ENCODE results near the gene PXT1.
"Not testable (repeated sequence)": the region's sequence is repeated elsewhere in the genome, so short reads cannot be mapped to it uniquely, and the experiment has no call there.

PXT1 gene

GRCh38 chr6:36373368-36374019, 69.2 kb downstream of the PXT1 start:
- Histone ChIP-seq H3K27ac (ENCODE audit: insufficient read depth, low read length, poor library complexity, severe bottlenecking) (no peak overlapping the region), H3K9me3 (ENCODE audit: control insufficient read depth, low read length) (no peaks in the 10 kb centered on the region), H3K4me3 (ENCODE audit: insufficient read depth, low read depth, low read length, poor library complexity, severe bottlenecking) (no peak overlapping the region), H3K4me1 (ENCODE audit: control insufficient read depth, insufficient read depth, low read length, poor library complexity, severe bottlenecking) (no peaks in the 10 kb centered on the region), H3K36me3 (ENCODE audit: control insufficient read depth, insufficient read depth, low read length) (no peaks in the 10 kb centered on the region), H3K27me3 (replicated peaks; ENCODE audit: control insufficient read depth, insufficient read depth, low read length, poor library complexity, severe bottlenecking) (no peaks in the 10 kb centered on the region)
- DNase-seq: no peak

GRCh38 chr6:36372088-36372487, 70.6 kb downstream of the PXT1 start:
- Histone ChIP-seq H3K9me3 (ENCODE audit: control insufficient read depth, low read length) (no peaks in the 10 kb centered on the region), H3K4me3 (ENCODE audit: insufficient read depth, low read depth, low read length, poor library complexity, severe bottlenecking) (no peak overlapping the region), H3K36me3 (ENCODE audit: control insufficient read depth, insufficient read depth, low read length) (no peaks in the 10 kb centered on the region), H3K27ac (ENCODE audit: insufficient read depth, low read length, poor library complexity, severe bottlenecking) (no peak overlapping the region), H3K27me3 (replicated peaks; ENCODE audit: control insufficient read depth, insufficient read depth, low read length, poor library complexity, severe bottlenecking) (no peaks in the 10 kb centered on the region), H3K4me1 (ENCODE audit: control insufficient read depth, insufficient read depth, low read length, poor library complexity, severe bottlenecking) (no peaks in the 10 kb centered on the region)
- no peak for DNase-seq

GRCh38 chr6:36371211-36371610, 71.4 kb downstream of the PXT1 start:
- no peak overlapping the region for H3K27ac ChIP-seq (ENCODE audit: insufficient read depth, low read length, poor library complexity, severe bottlenecking)
- H3K4me1 ChIP-seq (ENCODE audit: control insufficient read depth, insufficient read depth, low read length, poor library complexity, severe bottlenecking): no peaks in the 10 kb centered on the region
- DNase-seq: no peak
- H3K36me3 ChIP-seq (ENCODE audit: control insufficient read depth, insufficient read depth, low read length): no peaks in the 10 kb centered on the region
- no peaks in the 10 kb centered on the region for H3K27me3 ChIP-seq (replicated peaks; ENCODE audit: control insufficient read depth, insufficient read depth, low read length, poor library complexity, severe bottlenecking)
- H3K9me3 ChIP-seq (ENCODE audit: control insufficient read depth, low read length): no peaks in the 10 kb centered on the region
- no peak overlapping the region for H3K4me3 ChIP-seq (ENCODE audit: insufficient read depth, low read depth, low read length, poor library complexity, severe bottlenecking)

- no peaks in the 10 kb centered on the region for H3K9me3 ChIP-seq (ENCODE audit: control insufficient read depth, low read length)
- H3K36me3 ChIP-seq (ENCODE audit: control insufficient read depth, insufficient read depth, low read length): no peaks in the 10 kb centered on the region
- H3K4me1 ChIP-seq (ENCODE audit: control insufficient read depth, insufficient read depth, low read length, poor library complexity, severe bottlenecking): no peaks in the 10 kb centered on the region
- H3K27me3 ChIP-seq (replicated peaks; ENCODE audit: control insufficient read depth, insufficient read depth, low read length, poor library complexity, severe bottlenecking): no peaks in the 10 kb centered on the region
- no peak for DNase-seq
- no peak overlapping the region for H3K27ac ChIP-seq (ENCODE audit: insufficient read depth, low read length, poor library complexity, severe bottlenecking)
- no peak overlapping the region for H3K4me3 ChIP-seq (ENCODE audit: insufficient read depth, low read depth, low read length, poor library complexity, severe bottlenecking)
Measured at GRCh38 chr6:36370638-36371037, 72.0 kb downstream of the PXT1 start.

- DNase-seq: no peak
- Histone ChIP-seq H3K36me3 (ENCODE audit: control insufficient read depth, insufficient read depth, low read length) (no peaks in the 10 kb centered on the region), H3K4me3 (ENCODE audit: insufficient read depth, low read depth, low read length, poor library complexity, severe bottlenecking) (no peak overlapping the region), H3K4me1 (ENCODE audit: control insufficient read depth, insufficient read depth, low read length, poor library complexity, severe bottlenecking) (no peaks in the 10 kb centered on the region), H3K9me3 (ENCODE audit: control insufficient read depth, low read length) (no peaks in the 10 kb centered on the region), H3K27me3 (replicated peaks; ENCODE audit: control insufficient read depth, insufficient read depth, low read length, poor library complexity, severe bottlenecking) (no peaks in the 10 kb centered on the region), H3K27ac (ENCODE audit: insufficient read depth, low read length, poor library complexity, severe bottlenecking) (no peak overlapping the region)
Measured at GRCh38 chr6:36368921-36369865, 73.5 kb downstream of the PXT1 start.

GRCh38 chr6:36368421-36368820, 74.2 kb downstream of the PXT1 start:
- no peak for DNase-seq
- Histone ChIP-seq H3K4me1 (ENCODE audit: control insufficient read depth, insufficient read depth, low read length, poor library complexity, severe bottlenecking) (no peaks in the 10 kb centered on the region), H3K9me3 (ENCODE audit: control insufficient read depth, low read length) (no peaks in the 10 kb centered on the region), H3K27ac (ENCODE audit: insufficient read depth, low read length, poor library complexity, severe bottlenecking) (no peak overlapping the region), H3K27me3 (replicated peaks; ENCODE audit: control insufficient read depth, insufficient read depth, low read length, poor library complexity, severe bottlenecking) (no peaks in the 10 kb centered on the region), H3K4me3 (ENCODE audit: insufficient read depth, low read depth, low read length, poor library complexity, severe bottlenecking) (no peak overlapping the region), H3K36me3 (ENCODE audit: control insufficient read depth, insufficient read depth, low read length) (no peaks in the 10 kb centered on the region)

GRCh38 chr6:36367743-36368142, 74.9 kb downstream of the PXT1 start:
- H3K27ac ChIP-seq (ENCODE audit: insufficient read depth, low read length, poor library complexity, severe bottlenecking): no peak overlapping the region
- H3K36me3 ChIP-seq (ENCODE audit: control insufficient read depth, insufficient read depth, low read length): no peaks in the 10 kb centered on the region
- no peak for DNase-seq
- H3K27me3 ChIP-seq (replicated peaks; ENCODE audit: control insufficient read depth, insufficient read depth, low read length, poor library complexity, severe bottlenecking): no peaks in the 10 kb centered on the region
- no peak overlapping the region for H3K4me3 ChIP-seq (ENCODE audit: insufficient read depth, low read depth, low read length, poor library complexity, severe bottlenecking)
- no peaks in the 10 kb centered on the region for H3K4me1 ChIP-seq (ENCODE audit: control insufficient read depth, insufficient read depth, low read length, poor library complexity, severe bottlenecking)
- no peaks in the 10 kb centered on the region for H3K9me3 ChIP-seq (ENCODE audit: control insufficient read depth, low read length)

GRCh38 chr6:36364669-36365479, 77.8 kb downstream of the PXT1 start:
- DNase-seq: no peak
- H3K4me1 ChIP-seq (ENCODE audit: control insufficient read depth, insufficient read depth, low read length, poor library complexity, severe bottlenecking): no peaks in the 10 kb centered on the region
- no peak overlapping the region for H3K4me3 ChIP-seq (ENCODE audit: insufficient read depth, low read depth, low read length, poor library complexity, severe bottlenecking)
- no peaks in the 10 kb centered on the region for H3K9me3 ChIP-seq (ENCODE audit: control insufficient read depth, low read length)
- H3K27me3 ChIP-seq (replicated peaks; ENCODE audit: control insufficient read depth, insufficient read depth, low read length, poor library complexity, severe bottlenecking): no peaks in the 10 kb centered on the region
- no peaks in the 10 kb centered on the region for H3K36me3 ChIP-seq (ENCODE audit: control insufficient read depth, insufficient read depth, low read length)
- no peak overlapping the region for H3K27ac ChIP-seq (ENCODE audit: insufficient read depth, low read length, poor library complexity, severe bottlenecking)

GRCh38 chr6:36364061-36364635, 78.5 kb downstream of the PXT1 start:
- not testable (repeated sequence) for H3K27me3 ChIP-seq (replicated peaks; ENCODE audit: control insufficient read depth, insufficient read depth, low read length, poor library complexity, severe bottlenecking); H3K4me3 ChIP-seq (ENCODE audit: insufficient read depth, low read depth, low read length, poor library complexity, severe bottlenecking); H3K27ac ChIP-seq (ENCODE audit: insufficient read depth, low read length, poor library complexity, severe bottlenecking); H3K4me1 ChIP-seq (ENCODE audit: control insufficient read depth, insufficient read depth, low read length, poor library complexity, severe bottlenecking); DNase-seq; H3K36me3 ChIP-seq (ENCODE audit: control insufficient read depth, insufficient read depth, low read length); H3K9me3 ChIP-seq (ENCODE audit: control insufficient read depth, low read length)

Data from effector memory CD4-positive, alpha-beta T cell (primary cell).